NB4 (cell line): ENCODE data around the gene ADGRB3.

ENCODE experiments used
- DNase-seq: peaks from one replicate; pipeline ENCODE4 v3.0.0; 2010; ENCODE audit warnings: low read depth
- H3K4me3 ChIP-seq: one replicate; pipeline ENCODE4 v1.5.1; 2011; ENCODE audit warnings: mild to moderate bottlenecking, low read depth, low read length, moderate library complexity
- MAX ChIP-seq: IDR thresholded peaks from 2 replicates; pipeline ENCODE4 v1.6.1; 2011; ENCODE audit warnings: low read depth, low read length
- MYC ChIP-seq: IDR thresholded peaks from 2 replicates; pipeline ENCODE4 v1.6.1; 2011; ENCODE audit warnings: low read depth, low read length
- POLR2A ChIP-seq: IDR thresholded peaks from 2 replicates; pipeline ENCODE4 v1.6.1; 2011; ENCODE audit warnings: mild to moderate bottlenecking; ENCODE audit not compliant: insufficient read length; ENCODE audit errors: extremely low read depth
- TF ChIP-seq, protein P1 (sequence below): IDR thresholded peaks from one replicate; pipeline ENCODE4 v1.5.1; 2012; ENCODE audit warnings: low read depth, low read length

The ADGRB3 gene

DNA sequence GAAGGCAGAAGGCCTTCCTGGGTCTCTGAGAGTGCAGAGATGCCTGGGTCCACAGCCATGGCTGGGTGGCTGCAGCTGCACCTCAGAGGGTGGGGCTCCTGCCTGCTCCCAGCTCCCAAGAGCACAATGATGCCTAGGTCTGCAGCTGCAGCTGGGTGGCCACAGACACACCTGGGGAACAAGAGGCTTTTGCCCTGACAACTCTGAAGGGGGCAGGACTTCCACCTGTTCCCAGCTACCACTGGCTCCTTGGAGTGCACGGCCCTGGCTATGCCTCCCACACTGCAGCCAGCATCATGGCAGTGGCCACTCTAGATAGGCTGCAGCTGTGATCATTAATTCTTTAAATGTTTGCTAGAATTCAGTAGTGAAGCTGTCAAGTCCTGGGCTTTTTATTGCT is 511.3 kb downstream of the ADGRB3 start:
- DNase-seq, result no peak
- no peak overlapping the region for H3K4me3 ChIP-seq
- TF ChIP-seq POLR2A, result no peak
- TF ChIP-seq, protein P1, sequence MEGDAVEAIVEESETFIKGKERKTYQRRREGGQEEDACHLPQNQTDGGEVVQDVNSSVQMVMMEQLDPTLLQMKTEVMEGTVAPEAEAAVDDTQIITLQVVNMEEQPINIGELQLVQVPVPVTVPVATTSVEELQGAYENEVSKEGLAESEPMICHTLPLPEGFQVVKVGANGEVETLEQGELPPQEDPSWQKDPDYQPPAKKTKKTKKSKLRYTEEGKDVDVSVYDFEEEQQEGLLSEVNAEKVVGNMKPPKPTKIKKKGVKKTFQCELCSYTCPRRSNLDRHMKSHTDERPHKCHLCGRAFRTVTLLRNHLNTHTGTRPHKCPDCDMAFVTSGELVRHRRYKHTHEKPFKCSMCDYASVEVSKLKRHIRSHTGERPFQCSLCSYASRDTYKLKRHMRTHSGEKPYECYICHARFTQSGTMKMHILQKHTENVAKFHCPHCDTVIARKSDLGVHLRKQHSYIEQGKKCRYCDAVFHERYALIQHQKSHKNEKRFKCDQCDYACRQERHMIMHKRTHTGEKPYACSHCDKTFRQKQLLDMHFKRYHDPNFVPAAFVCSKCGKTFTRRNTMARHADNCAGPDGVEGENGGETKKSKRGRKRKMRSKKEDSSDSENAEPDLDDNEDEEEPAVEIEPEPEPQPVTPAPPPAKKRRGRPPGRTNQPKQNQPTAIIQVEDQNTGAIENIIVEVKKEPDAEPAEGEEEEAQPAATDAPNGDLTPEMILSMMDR, result no peak
- TF ChIP-seq MAX, result no peak
- TF ChIP-seq MYC, result no peak

GRCh38 chr6:69155467-69155866 is 520.4 kb downstream of the ADGRB3 start:
- H3K4me3 ChIP-seq, result no peak overlapping the region
- TF ChIP-seq MYC (no peak), POLR2A (no peak)
- TF ChIP-seq, protein P1, result no peak
- DNase-seq, result no peak

GRCh38 chr6:69162811-69163210 is 527.7 kb downstream of the ADGRB3 start:
- no peak for DNase-seq
- H3K4me3 ChIP-seq, result no peak overlapping the region
- TF ChIP-seq MAX, result no peak
- no peak for TF ChIP-seq MYC
- TF ChIP-seq, protein P1, result no peak
- no peak for TF ChIP-seq POLR2A

DNA sequence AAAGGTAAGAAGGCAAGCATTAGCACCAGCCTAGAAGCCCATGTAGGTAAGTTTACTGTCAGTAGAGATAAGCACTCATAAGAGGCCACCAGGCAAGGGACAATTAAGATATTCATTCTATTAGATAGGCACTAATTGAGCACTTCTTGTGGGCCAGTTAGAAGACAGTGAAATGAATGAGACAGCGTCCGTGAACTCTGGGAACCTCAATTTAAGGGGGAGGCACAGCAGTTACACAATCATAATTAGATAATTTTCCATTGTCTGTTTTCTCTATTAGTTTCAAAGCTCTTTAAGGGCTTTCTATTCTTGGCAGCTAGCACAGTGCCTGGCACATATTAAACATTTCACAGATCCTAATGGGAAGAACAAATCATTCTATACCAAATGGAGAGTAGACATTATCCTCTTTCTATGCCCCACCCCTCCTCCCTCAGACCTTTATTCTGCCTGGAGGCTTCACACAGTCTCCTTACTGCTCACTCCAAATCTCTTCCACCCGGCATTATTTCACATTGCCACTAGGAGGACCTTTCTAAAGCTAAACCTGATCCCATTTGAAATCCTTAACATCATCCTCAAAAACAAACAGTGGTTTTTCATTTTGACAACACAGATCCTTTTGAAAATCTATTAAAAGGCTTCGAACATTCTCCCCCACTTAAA is 529.6 kb downstream of the ADGRB3 start:
- TF ChIP-seq, protein P1, result peak; percentile 26
- no peak for TF ChIP-seq MAX
- no peak overlapping the region for H3K4me3 ChIP-seq
- no peak for DNase-seq

GRCh38 chr6:69179681-69180080 is 544.6 kb downstream of the ADGRB3 start:
- peak; percentile 10 for DNase-seq
- TF ChIP-seq POLR2A, result no peak
- TF ChIP-seq, protein P1, result peak; percentile 2
- no peak overlapping the region for H3K4me3 ChIP-seq

DNA sequence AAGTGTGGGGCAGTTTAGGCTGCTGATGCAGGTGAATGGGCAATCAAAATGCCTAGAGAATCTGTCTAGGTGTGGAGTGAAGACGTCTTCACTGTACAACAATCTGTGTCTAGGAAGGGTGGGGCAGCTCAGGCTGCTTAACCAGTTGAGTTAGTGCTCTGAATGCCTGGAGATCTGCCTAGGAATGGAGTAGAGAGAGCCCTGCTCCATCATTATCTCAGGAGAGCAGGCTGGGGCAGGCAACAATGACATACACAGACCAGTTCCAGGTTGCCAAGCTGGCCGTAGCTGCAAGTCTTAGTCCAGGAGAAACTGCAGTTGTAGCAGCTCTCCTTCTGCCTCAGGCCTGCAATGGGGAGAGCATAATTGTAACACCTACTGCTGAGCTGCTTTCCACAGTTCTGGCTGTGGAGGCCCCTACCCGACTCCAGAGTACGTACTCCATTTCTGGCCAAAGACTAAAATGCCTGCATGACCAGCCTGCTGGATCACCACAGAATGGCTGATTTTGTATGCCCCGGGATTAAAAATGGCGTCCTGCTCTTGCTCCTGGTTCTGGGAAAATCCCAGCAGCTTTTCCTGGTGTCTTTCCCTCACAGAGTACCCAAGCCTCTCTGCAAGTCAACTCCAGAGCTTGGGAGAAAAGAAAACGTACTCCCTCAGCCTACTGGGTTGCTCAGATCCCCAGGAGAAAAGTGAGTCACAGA is 545.4 kb downstream of the ADGRB3 start:
- DNase-seq, result no peak
- TF ChIP-seq MYC (no peak), MAX (no peak), POLR2A (no peak)
- TF ChIP-seq, protein P1, result no peak
- H3K4me3 ChIP-seq, result no peak overlapping the region
